ENCODE data around the gene MTERF4. TPM values are rescaled to one million over a fixed set of nuclear protein-coding genes. Genes with fewer than 3 reads are reported as not detected.

Gene MTERF4
- total and polyA plus RNA-seq, 2 of the 8 experiments (the other 6 are each of a cell fraction or from before 2014, with no cell fraction given) = 25.9 to 28.5 TPM

GRCh38 chr2:241094172-241094571 lies 7.9 kb downstream of the MTERF4 start:
- Histone ChIP-seq H3K23ac (ENCODE audit: insufficient read length) (no peak overlapping the region), H3K18ac (ENCODE audit: extremely low read depth, low read length) (no peak overlapping the region), H3K9me3 (ENCODE audit: insufficient read depth in 2 of 2, low read depth in 1 of 2, low read length in 1 of 2) (no peaks in the 10 kb centered on the region), H3K27ac (ENCODE audit: low read depth, low read length) (no peak overlapping the region), H2BK5ac (ENCODE audit: low read depth, low read length) (peak overlapping the region; percentile 4; the same call in 1 of the 2 replicates), H4K20me1 (replicated peaks in 1 of 2; ENCODE audit: control insufficient read depth in 1 of 2, insufficient read depth in 2 of 2, low read length in 2 of 2) (peaks cover 0 to 5% of the 10 kb centered on the region in 2 experiments), H3K9ac (replicated peaks in 1 of 4; ENCODE audit: extremely low read depth in 1 of 4, low read depth in 3 of 4, low read length in 3 of 4) (no peak overlapping the region), H3K14ac (ENCODE audit: insufficient read length) (no peak overlapping the region), H2BK120ac (replicated peaks; ENCODE audit: low read depth, low read length) (no peak overlapping the region), H3K4me1 (replicated peaks in 1 of 4; ENCODE audit: control insufficient read depth in 3 of 4, insufficient read depth in 4 of 4, low read length in 3 of 4) (peaks cover 0 to 12% (median 6%) of the 10 kb centered on the region in 4 experiments; a peak in 5 of 7 replicates), H4K91ac (replicated peaks; ENCODE audit: insufficient read length, low read length) (peak overlapping the region; percentile 7), H2BK12ac (ENCODE audit: low read depth, low read length) (no peak overlapping the region), H2BK20ac (ENCODE audit: low read length) (no peak overlapping the region), H3K36me3 (ENCODE audit: control insufficient read depth in 2 of 4, insufficient read depth in 4 of 4, low read length in 3 of 4) (peaks cover 15 to 38% (median 31%) of the 10 kb centered on the region in 4 experiments), H2BK15ac (ENCODE audit: low read length) (no peak overlapping the region), H3K79me2 (ENCODE audit: control insufficient read depth in 1 of 2, insufficient read depth in 2 of 2, low read length in 2 of 2) (peaks cover 0 to 15% of the 10 kb centered on the region in 2 experiments; a peak in 2 of 4 replicates), H3K4me3 (ENCODE audit: extremely low read depth in 1 of 4, insufficient read depth in 2 of 4, low read depth in 3 of 4, low read length in 4 of 4) (no peak overlapping the region), H3K56ac (replicated peaks; ENCODE audit: insufficient read length, low read depth, low read length) (no peak overlapping the region), H3K4ac (replicated peaks; ENCODE audit: insufficient read length, low read depth, low read length) (no peak overlapping the region), H4K8ac (ENCODE audit: extremely low read depth, insufficient read depth, low read length) (no peak overlapping the region), H3K27me3 (replicated peaks in 1 of 4; ENCODE audit: control insufficient read depth in 3 of 4, extremely low read depth in 1 of 4, insufficient read depth in 3 of 4, low read length in 3 of 4) (no peaks in the 10 kb centered on the region), H2AK5ac (ENCODE audit: low read depth, low read length) (no peak overlapping the region), H3K23me2 (ENCODE audit: low read depth, low read length) (no peaks in the 10 kb centered on the region), H3K4me2 (ENCODE audit: insufficient read depth in 1 of 2, low read depth in 2 of 2, low read length in 2 of 2) (peak overlapping the region; percentile 2 to 18; a peak in 1 of 4 replicates), H3K79me1 (ENCODE audit: low read depth, low read length) (peaks cover 2% of the 10 kb centered on the region; the same call in 1 of the 2 replicates), H4K5ac (ENCODE audit: insufficient read length, low read depth, low read length) (no peak overlapping the region), H2AFZ (ENCODE audit: low read length) (no peak overlapping the region)
- no peak for FAIRE-seq
- 57% methylated on average over 7 of the region's 7 CpGs; no CpG with 5 or more reads in 1 of the 2 experiments for WGBS, 2 experiments (ENCODE audit: extremely low coverage in 1 of 2, insufficient coverage in 1 of 2, insufficient read length in 1 of 2, insufficient replicate concordance in 2 of 2, low coverage in 1 of 2, low lambda C conversion rate in 2 of 2, missing lambda C conversion rate in 1 of 2)
- ChIA-PET POLR2A (ENCODE audit: partially characterized antibody) (interaction anchor here (0.7 kb wide), 1 partner anchor 60 kb away, joined by 3 read pairs; no protein-coding TSS in a partner anchor), CTCF (ENCODE audit: partially characterized antibody) (interaction anchor here (0.7 to 2.5 kb wide), 3 partner anchors 16 to 137 kb away, joined by 3 to 7 read pairs (median 3); no protein-coding TSS in a partner anchor)
- DNase-seq (ENCODE audit: low read depth in 1 of 2, low spot score in 2 of 2) = no peak
- no peak for TF ChIP-seq JUN (IDR thresholded peaks at IDR 0.05; ENCODE audit: low read depth, low read length)
- TF ChIP-seq RBBP5 (IDR thresholded peaks at IDR 0.05; ENCODE audit: borderline replicate concordance, low read depth, low read length) = no peak
- no peak for TF ChIP-seq BRCA1 (IDR thresholded peaks at IDR 0.05; ENCODE audit: low read depth, low read length)
- TF ChIP-seq EP300 (IDR thresholded peaks at IDR 0.05; ENCODE audit: borderline replicate concordance in 1 of 2, low read depth in 2 of 2, low read length in 2 of 2) = no peak
- TF ChIP-seq RNF2 (IDR thresholded peaks at IDR 0.05; ENCODE audit: borderline replicate concordance, low read depth, low read length, missing control alignments, poor library complexity, severe bottlenecking) = no peak
- TF ChIP-seq BACH1 (IDR thresholded peaks at IDR 0.05; ENCODE audit: low read length) = no peak
- no peak for TF ChIP-seq SP1 (IDR thresholded peaks at IDR 0.05; ENCODE audit: low read depth, low read length)
- TF ChIP-seq CTBP2 (IDR thresholded peaks at IDR 0.05; ENCODE audit: borderline replicate concordance, insufficient read depth, insufficient read length, low read length) = no peak
- TF ChIP-seq TCF12 (IDR thresholded peaks at IDR 0.05; ENCODE audit: low read depth, low read length) = no peak

Data from H1 (cell line).